ENCODE results near the gene TRIM66.

Gene TRIM66

DNA sequence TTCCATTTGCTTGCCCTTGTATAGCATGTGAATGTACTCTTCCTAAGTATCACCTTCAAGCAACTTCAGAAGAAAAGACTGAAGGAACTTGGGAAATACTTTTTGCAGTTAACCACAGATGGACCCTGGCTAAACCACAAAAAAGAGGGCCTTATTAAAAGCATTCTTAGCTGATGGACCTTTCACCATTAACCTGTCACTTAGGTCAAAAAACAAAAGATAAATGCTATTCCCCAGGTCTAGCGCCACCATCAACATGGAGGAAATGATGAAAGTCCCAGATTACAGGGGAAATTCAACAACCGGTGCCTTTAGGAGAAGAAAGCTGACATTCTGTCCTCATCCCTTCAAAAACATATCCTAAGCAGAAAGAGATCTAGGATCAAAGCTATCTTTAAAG is 117.9 kb downstream of the TRIM66 start:
- no peak for DNase-seq
